HCT116 (cell line): Measurements from ENCODE around the gene SYNE1. TPM values are rescaled to one million over a fixed set of nuclear protein-coding genes. Genes with fewer than 3 reads are reported as not detected.

Source experiments
- ATAC-seq: fragments of 200-7000 bp; cut with Tn5 transposase; 2 replicates; pipeline ENCODE4 v1.9.1; 2020; ENCODE audit warnings: mild to moderate bottlenecking, moderate library complexity
- BruUV-seq: library from RNA; stranded (reverse); fragments of 400-500 nt; replicated peaks from 2 replicates; lab custom pipeline; 2021; lab: Mats Ljungman, UMichigan
- CTCF ChIA-PET: fragments of 300-600 bp; sonication (Branson Sonifier 250); formaldehyde crosslinking; loops from one replicate; lab custom pipeline; 2021; ENCODE audit warnings: antibody characterized with exemption; lab: Charles Lee
- POLR2A ChIA-PET: fragments of 300-600, 350-600 bp; sonication (Branson Sonifier 250); formaldehyde crosslinking; loops from one replicate; lab custom pipeline; 2021; ENCODE audit warnings: antibody characterized with exemption; lab: Charles Lee
- RAD21 ChIA-PET, 2 experiments: fragments of 300-600 bp; sonication (Branson Sonifier 250); formaldehyde crosslinking; loops; one replicate each; lab custom pipeline; 2023; ENCODE audit warnings: low total read pairs in 2 of 2; ENCODE audit not compliant: uncharacterized antibody in 2 of 2, unreplicated experiment in 2 of 2, low non-redundant PET in 1 of 2; lab: Charles Lee
- DNase-seq: peaks from one replicate; pipeline ENCODE4 v3.0.0-alpha.2; 2010; ENCODE audit warnings: low read depth, low spot score
- H2AFZ ChIP-seq: fragments of 200-600 bp; shearing (Covaris generic), sonication (generic); 2 replicates; pipeline ENCODE4 v1.6.1; 2017; ENCODE audit warnings: low read depth, mixed run types, mixed read lengths, antibody characterized with exemption, low read length; ENCODE audit not compliant: poor library complexity, severe bottlenecking
- H3K27ac ChIP-seq: 2 replicates; pipeline ENCODE4 v1.5.1; 2012; ENCODE audit warnings: low read depth, low read length
- H3K27me3 ChIP-seq: fragments of 200-600 bp; sonication (generic); 2 replicates; pipeline ENCODE4 v1.6.1; 2016; ENCODE audit warnings: mixed run types, low read length, mixed read lengths; ENCODE audit not compliant: insufficient read depth
- H3K36me3 ChIP-seq, 2 experiments: fragments of 200-500 bp in 1 of 2; fragments of 200-600 bp in 1 of 2; sonication (Bioruptor generic) in 1 of 2; sonication (generic) in 1 of 2; 2 replicates each; pipeline versions ENCODE4 v1.5.1 to v1.6.1; 2014 to 2016; ENCODE audit warnings: low read length in 2 of 2, inconsistent platforms in 1 of 2, mixed read lengths in 1 of 2, mixed run types in 1 of 2; ENCODE audit not compliant: insufficient read depth in 2 of 2, control insufficient read depth in 1 of 2
- H3K4me1 ChIP-seq, 2 experiments: fragments of 200-600 bp in 1 of 2; sonication (generic) in 1 of 2; 2 replicates each; pipeline versions ENCODE4 v1.5.1 to v1.6.1; 2012 to 2017; ENCODE audit warnings: low read length in 2 of 2, inconsistent platforms in 1 of 2, mild to moderate bottlenecking in 1 of 2, mixed read lengths in 1 of 2, mixed run types in 1 of 2, moderate library complexity in 1 of 2; ENCODE audit not compliant: insufficient read depth in 2 of 2, control insufficient read depth in 1 of 2
- H3K4me2 ChIP-seq: fragments of 200-600 bp; sonication (generic); 2 replicates; pipeline ENCODE4 v1.6.1; 2017; ENCODE audit warnings: mixed run types, low read length, mixed read lengths
- H3K4me3 ChIP-seq, 2 experiments: fragments of 200-600 bp in 1 of 2; sonication (generic) in 1 of 2; replicated peaks in 1 of 2; 2 replicates each; pipeline ENCODE4 v1.5.1; 2011 to 2016; ENCODE audit warnings: low read length in 2 of 2, control low read depth in 1 of 2, low read depth in 1 of 2, mild to moderate bottlenecking in 1 of 2, mixed read lengths in 1 of 2, mixed run types in 1 of 2
- H3K79me2 ChIP-seq: fragments of 200-600 bp; sonication (generic); 2 replicates; pipeline ENCODE4 v1.6.1; 2017; ENCODE audit warnings: mild to moderate bottlenecking, mixed run types, low read length, moderate library complexity, mixed read lengths; ENCODE audit not compliant: insufficient read depth
- H3K9ac ChIP-seq: fragments of 200-600 bp; sonication (generic); 2 replicates; pipeline ENCODE4 v1.6.1; 2016; ENCODE audit warnings: low read length, mixed read lengths
- H3K9me2 ChIP-seq: fragments of 200-600 bp; sonication (generic), shearing (Covaris generic); 2 replicates; pipeline ENCODE4 v1.6.1; 2017; ENCODE audit warnings: mixed run types, mild to moderate bottlenecking, moderate library complexity; ENCODE audit not compliant: insufficient read depth
- H3K9me3 ChIP-seq, 2 experiments: fragments of 200-500 bp in 1 of 2; fragments of 200-600 bp in 1 of 2; sonication (Bioruptor generic) in 1 of 2; sonication (generic) in 1 of 2; 2 replicates each; pipeline ENCODE4 v1.6.1; 2014 to 2017; ENCODE audit warnings: low read length in 2 of 2, mixed read lengths in 2 of 2, inconsistent platforms in 1 of 2, low read depth in 1 of 2, mild to moderate bottlenecking in 1 of 2, mixed run types in 1 of 2, moderate library complexity in 1 of 2; ENCODE audit not compliant: control insufficient read depth in 1 of 2, insufficient read depth in 1 of 2
- H4K20me1 ChIP-seq: fragments of 200-600 bp; sonication (generic), shearing (Covaris generic); 2 replicates; pipeline ENCODE4 v1.6.1; 2017; ENCODE audit warnings: mixed run types, mild to moderate bottlenecking, moderate library complexity; ENCODE audit not compliant: insufficient read depth
- CBX3 ChIP-seq: IDR thresholded peaks from 2 replicates; pipeline ENCODE4 v1.6.1; 2012; ENCODE audit warnings: low read depth
- CEBPB ChIP-seq: IDR thresholded peaks from 2 replicates; pipeline ENCODE4 v1.6.1; 2012; ENCODE audit warnings: low read depth
- CTCF ChIP-seq, 3 experiments: fragments of 200-600 bp in 1 of 3; sonication (generic) in 1 of 3; IDR thresholded peaks in 2 of 3; conservative IDR thresholded peaks in 1 of 3; 2 replicates each; pipeline ENCODE4 v1.5.1; 2012 to 2017; ENCODE audit warnings: low read depth in 2 of 3, low read length in 2 of 3, antibody characterized with exemption in 1 of 3, borderline replicate concordance in 1 of 3, control low read depth in 1 of 3, mild to moderate bottlenecking in 1 of 3, mixed read lengths in 1 of 3, mixed run types in 1 of 3, moderate library complexity in 1 of 3; ENCODE audit not compliant: insufficient read depth in 1 of 3
- ELF1 ChIP-seq: IDR thresholded peaks from 2 replicates; pipeline ENCODE4 v1.6.1; 2012; ENCODE audit warnings: low read depth, borderline replicate concordance
- EZH2 ChIP-seq: fragments of 200-600 bp; sonication (generic); IDR thresholded peaks from 2 replicates; pipeline ENCODE4 v1.6.1; 2017; ENCODE audit warnings: antibody characterized with exemption, mixed run types
- EZH2phosphoT487 ChIP-seq: fragments of 200-600 bp; IDR thresholded peaks from 2 replicates; pipeline ENCODE4 v1.6.1; 2018; ENCODE audit warnings: antibody characterized with exemption, borderline replicate concordance
- POLR2A ChIP-seq: IDR thresholded peaks from 2 replicates; pipeline ENCODE4 v1.7.0; 2011; ENCODE audit warnings: borderline replicate concordance; ENCODE audit not compliant: insufficient read depth, insufficient read length; ENCODE audit errors: extremely low read depth
- POLR2AphosphoS5 ChIP-seq: IDR thresholded peaks from 2 replicates; pipeline ENCODE4 v1.6.1; 2011; ENCODE audit warnings: mild to moderate bottlenecking, low read depth, low read length, moderate library complexity
- RAD21 ChIP-seq: IDR thresholded peaks from 2 replicates; pipeline ENCODE4 v1.6.1; 2012; ENCODE audit warnings: low read depth, mild to moderate bottlenecking
- YY1 ChIP-seq: IDR thresholded peaks from 2 replicates; pipeline ENCODE4 v1.6.1; 2011; ENCODE audit warnings: low read length, low read depth, moderate library complexity, mild to moderate bottlenecking; ENCODE audit not compliant: insufficient replicate concordance; ENCODE audit errors: extremely low read depth
- intact Hi-C: fragments of 100-400 bp; cut with micrococcal nuclease; formaldehyde crosslinking; loops from 2 replicates; pipeline ENCODE4 v1.10.0; 2022
- total RNA-seq: library from RNA; stranded (reverse); gene quantifications from one replicate; pipeline ENCODE4 v1.2.1, GENCODE V29; 2021; ENCODE audit not compliant: unreplicated experiment
- TF ChIP-seq, protein P1 (sequence below): IDR thresholded peaks from 2 replicates; pipeline ENCODE4 v1.6.1; 2012; ENCODE audit warnings: low read depth
- TF ChIP-seq, protein P2 (sequence below): IDR thresholded peaks from 2 replicates; pipeline ENCODE4 v1.6.1; 2012

The SYNE1 gene
- total RNA-seq, 1 experiment from 2014 or later = 5.4 TPM

DNA sequence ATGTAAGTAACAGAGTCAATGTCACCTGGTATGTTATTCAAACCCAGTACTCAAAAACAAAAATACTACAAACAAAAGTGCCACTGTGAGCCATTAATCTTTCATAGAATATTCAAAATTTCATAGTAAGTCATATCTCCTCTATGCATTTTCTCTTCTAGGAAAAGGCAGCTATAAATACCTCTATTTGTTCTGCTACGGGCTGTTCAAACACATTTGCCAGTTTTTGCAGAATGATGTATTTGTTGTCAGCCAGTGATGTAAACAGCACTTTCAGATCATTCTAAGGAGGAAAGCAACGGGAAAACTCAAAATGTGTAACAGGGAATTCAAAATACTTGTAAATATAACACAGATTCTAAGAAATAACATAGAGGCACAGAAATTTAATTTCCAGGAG is 388.2 kb downstream of the SYNE1 start:
- Histone ChIP-seq H3K36me3 (no peaks in the 10 kb centered on the region), H3K79me2 (no peaks in the 10 kb centered on the region), H3K27me3 (no peaks in the 10 kb centered on the region), H2AFZ (no peak overlapping the region), H3K9me2 (no peaks in the 10 kb centered on the region), H3K4me3 (no peak overlapping the region), H3K9ac (no peak overlapping the region), H3K27ac (no peak overlapping the region), H4K20me1 (no peaks in the 10 kb centered on the region), H3K4me1 (no peaks in the 10 kb centered on the region), H3K9me3 (no peaks in the 10 kb centered on the region), H3K4me2 (no peak overlapping the region)
- ATAC-seq (no peak), DNase-seq (no peak)
- CTCF ChIA-PET = no interaction called here
- POLR2A ChIA-PET = no interaction called here
- BruUV-seq = no TSS peak
- intact Hi-C loops = no loop called here
- RAD21 ChIA-PET = no interaction called here
- TF ChIP-seq YY1 = no peak

- no peak overlapping the region for H3K4me3 ChIP-seq
- H3K9me2 ChIP-seq = no peaks in the 10 kb centered on the region
- no peaks in the 10 kb centered on the region for H3K27me3 ChIP-seq
- H3K36me3 ChIP-seq = no peaks in the 10 kb centered on the region
- no peak overlapping the region for H3K27ac ChIP-seq
- ChIA-PET RAD21 (no interaction called here), CTCF (interaction anchor here (0.6 kb wide), 1 partner anchor 67 kb away, joined by 3 read pairs; no protein-coding TSS in a partner anchor), POLR2A (no interaction called here)
- H4K20me1 ChIP-seq = no peaks in the 10 kb centered on the region
- intact Hi-C loops = no loop called here
- no peaks in the 10 kb centered on the region for H3K9me3 ChIP-seq
- no peaks in the 10 kb centered on the region for H3K79me2 ChIP-seq
- BruUV-seq = no TSS peak
- H2AFZ ChIP-seq = no peak overlapping the region
- no peak for DNase-seq
- no peak overlapping the region for H3K4me2 ChIP-seq
- no peak overlapping the region for H3K9ac ChIP-seq
- no peak for ATAC-seq
- H3K4me1 ChIP-seq = no peaks in the 10 kb centered on the region
- TF ChIP-seq, protein P1, sequence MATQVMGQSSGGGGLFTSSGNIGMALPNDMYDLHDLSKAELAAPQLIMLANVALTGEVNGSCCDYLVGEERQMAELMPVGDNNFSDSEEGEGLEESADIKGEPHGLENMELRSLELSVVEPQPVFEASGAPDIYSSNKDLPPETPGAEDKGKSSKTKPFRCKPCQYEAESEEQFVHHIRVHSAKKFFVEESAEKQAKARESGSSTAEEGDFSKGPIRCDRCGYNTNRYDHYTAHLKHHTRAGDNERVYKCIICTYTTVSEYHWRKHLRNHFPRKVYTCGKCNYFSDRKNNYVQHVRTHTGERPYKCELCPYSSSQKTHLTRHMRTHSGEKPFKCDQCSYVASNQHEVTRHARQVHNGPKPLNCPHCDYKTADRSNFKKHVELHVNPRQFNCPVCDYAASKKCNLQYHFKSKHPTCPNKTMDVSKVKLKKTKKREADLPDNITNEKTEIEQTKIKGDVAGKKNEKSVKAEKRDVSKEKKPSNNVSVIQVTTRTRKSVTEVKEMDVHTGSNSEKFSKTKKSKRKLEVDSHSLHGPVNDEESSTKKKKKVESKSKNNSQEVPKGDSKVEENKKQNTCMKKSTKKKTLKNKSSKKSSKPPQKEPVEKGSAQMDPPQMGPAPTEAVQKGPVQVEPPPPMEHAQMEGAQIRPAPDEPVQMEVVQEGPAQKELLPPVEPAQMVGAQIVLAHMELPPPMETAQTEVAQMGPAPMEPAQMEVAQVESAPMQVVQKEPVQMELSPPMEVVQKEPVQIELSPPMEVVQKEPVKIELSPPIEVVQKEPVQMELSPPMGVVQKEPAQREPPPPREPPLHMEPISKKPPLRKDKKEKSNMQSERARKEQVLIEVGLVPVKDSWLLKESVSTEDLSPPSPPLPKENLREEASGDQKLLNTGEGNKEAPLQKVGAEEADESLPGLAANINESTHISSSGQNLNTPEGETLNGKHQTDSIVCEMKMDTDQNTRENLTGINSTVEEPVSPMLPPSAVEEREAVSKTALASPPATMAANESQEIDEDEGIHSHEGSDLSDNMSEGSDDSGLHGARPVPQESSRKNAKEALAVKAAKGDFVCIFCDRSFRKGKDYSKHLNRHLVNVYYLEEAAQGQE = no peak
- TF ChIP-seq POLR2AphosphoS5 (no peak), POLR2A (no peak), EZH2phosphoT487 (no peak), CTCF (IDR thresholded peaks at IDR 0.05 in 2 of 3, conservative IDR thresholded peaks at IDR 0.05 in 1 of 3; ENCODE audit: borderline replicate concordance in 1 of 3, insufficient read depth in 1 of 3, low read depth in 2 of 3, low read length in 2 of 3) (no peak), CEBPB (no peak), EZH2 (no peak), YY1 (no peak), CBX3 (no peak), ELF1 (no peak), RAD21 (no peak)
- TF ChIP-seq, protein P2, sequence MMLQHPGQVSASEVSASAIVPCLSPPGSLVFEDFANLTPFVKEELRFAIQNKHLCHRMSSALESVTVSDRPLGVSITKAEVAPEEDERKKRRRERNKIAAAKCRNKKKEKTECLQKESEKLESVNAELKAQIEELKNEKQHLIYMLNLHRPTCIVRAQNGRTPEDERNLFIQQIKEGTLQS = no peak
Measured at GRCh38 chr6:152246554-152247337, 390.4 kb downstream of the SYNE1 start.
